Nephron (organoid): ENCODE data around the gene HIVEP1.

Experiments used
- H3K27ac Mint-ChIP-seq, 3 experiments: 2 replicates each; pipeline ENCODE4 v1.8.0; 2020; ENCODE audit warnings: mixed read lengths in 3 of 3, mild to moderate bottlenecking in 2 of 3, moderate library complexity in 1 of 3
- H3K27me3 Mint-ChIP-seq: 2 replicates; pipeline ENCODE4 v1.8.0; 2021; ENCODE audit warnings: low read depth, mild to moderate bottlenecking, moderate library complexity, mixed read lengths
- H3K36me3 Mint-ChIP-seq: 2 replicates; pipeline ENCODE4 v1.8.0; 2020; ENCODE audit warnings: low read depth, mixed read lengths
- H3K4me1 Mint-ChIP-seq: 2 replicates; pipeline ENCODE4 v1.8.0; 2020; ENCODE audit warnings: mixed read lengths
- H3K4me3 Mint-ChIP-seq, 3 experiments: 2 replicates each; pipeline ENCODE4 v1.8.0; 2020; ENCODE audit warnings: mild to moderate bottlenecking in 3 of 3, mixed read lengths in 3 of 3, moderate library complexity in 2 of 3
- H3K9me3 Mint-ChIP-seq: 2 replicates; pipeline ENCODE4 v1.8.0; 2020; ENCODE audit warnings: mixed read lengths
- CTCF ChIP-seq, 3 experiments: fragments of 200-600 bp; sonication (generic); IDR thresholded peaks; one replicate each; pipeline ENCODE4 v1.5.0; 2021; ENCODE audit warnings: antibody characterized with exemption in 3 of 3; ENCODE audit not compliant: unreplicated experiment in 3 of 3

HIVEP1 gene

DNA sequence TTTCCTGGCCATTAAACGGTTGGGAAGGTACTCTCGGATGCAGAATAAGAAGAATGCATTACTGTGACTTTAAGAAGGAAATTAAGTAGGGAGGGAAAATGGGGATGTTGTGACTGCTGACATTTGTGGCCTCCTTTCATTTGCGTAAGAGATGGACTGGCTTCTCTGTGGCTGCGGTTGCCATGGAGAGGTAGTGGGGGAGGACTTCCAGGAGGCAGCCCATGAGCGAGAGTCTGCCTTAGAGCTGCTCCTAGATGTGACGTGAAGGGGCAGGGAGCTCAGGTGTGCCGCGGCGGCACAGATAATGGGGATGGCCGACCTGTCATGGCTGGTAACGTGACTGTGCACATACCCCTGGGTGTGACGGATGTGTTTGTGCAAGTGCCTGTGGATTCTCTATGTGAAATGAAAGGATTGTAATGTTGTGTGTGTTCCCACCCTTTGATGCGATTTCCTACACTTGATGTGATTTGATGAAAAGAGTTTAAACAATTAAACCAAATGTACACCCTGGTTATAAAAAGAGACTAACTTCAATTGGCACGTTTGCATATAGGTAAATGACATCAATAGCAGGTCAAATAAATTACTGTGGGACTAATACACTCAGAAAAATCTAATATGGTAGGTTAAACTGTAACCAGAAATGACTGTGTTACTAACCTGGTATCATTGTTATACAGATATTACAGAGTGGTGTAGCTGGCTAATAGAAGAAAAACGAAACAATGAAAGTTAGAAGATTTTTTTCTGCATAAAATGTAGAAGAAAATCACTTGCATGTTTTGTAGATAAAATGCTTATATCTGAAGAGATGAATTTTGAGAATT is 48.9 kb downstream of the HIVEP1 start:
- H3K27ac Mint-ChIP-seq = peak overlapping the region; percentile 12 to 77 (median 29)
- H3K9me3 Mint-ChIP-seq = no peaks in the 10 kb centered on the region
- no peaks in the 10 kb centered on the region for H3K36me3 Mint-ChIP-seq
- H3K27me3 Mint-ChIP-seq = no peaks in the 10 kb centered on the region
- H3K4me3 Mint-ChIP-seq = peak overlapping the region; percentile 62 to 70 (median 68)
- no peak for TF ChIP-seq CTCF (IDR thresholded peaks at IDR 0.05; ENCODE audit: unreplicated experiment in 3 of 3)
- H3K4me1 Mint-ChIP-seq = peaks cover 46% of the 10 kb centered on the region

DNA sequence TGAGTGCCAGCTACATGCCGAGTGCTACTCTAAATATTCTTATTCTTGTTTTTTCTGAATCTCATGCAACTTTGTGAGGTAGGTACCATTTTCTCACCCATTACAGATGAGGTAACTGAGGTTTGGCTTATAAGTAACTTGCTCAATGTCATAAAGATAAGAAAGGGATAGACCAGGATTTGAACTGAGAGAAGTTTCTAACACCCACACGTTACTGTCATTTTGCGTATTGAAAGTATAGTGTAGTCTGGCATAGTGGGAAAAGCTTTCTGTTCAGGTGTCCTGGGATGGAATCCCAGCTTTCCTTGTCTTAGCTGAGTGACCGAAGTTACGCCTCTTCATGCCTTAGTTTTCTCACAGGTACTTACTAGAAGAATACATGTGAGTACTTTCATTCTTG is 50.5 kb downstream of the HIVEP1 start:
- H3K4me1 Mint-ChIP-seq = peaks cover 56% of the 10 kb centered on the region

DNA sequence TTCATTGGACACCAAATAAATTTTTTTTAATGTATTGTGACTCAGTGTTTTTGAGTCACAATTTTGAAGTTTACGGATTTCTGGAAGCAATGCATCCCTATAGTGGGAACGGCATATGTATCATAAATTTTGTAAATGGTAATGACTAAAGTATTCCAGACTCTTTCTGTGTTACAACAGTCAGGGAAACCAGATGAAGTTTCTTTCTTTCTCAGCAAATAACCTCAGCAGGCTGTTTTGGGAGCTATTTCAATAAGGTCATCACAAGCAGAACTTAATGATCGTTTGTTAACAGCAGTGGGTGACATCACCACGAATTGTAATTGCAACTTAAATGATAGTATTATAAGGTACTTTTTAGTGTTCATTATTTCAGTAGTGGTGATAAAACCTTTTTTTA is 52.0 kb downstream of the HIVEP1 start:
- H3K27ac Mint-ChIP-seq = peak overlapping the region; percentile 1 to 71 (median 2)

More for the DNA sequence above, 50.5 kb downstream of the HIVEP1 start:
- TF ChIP-seq CTCF (IDR thresholded peaks at IDR 0.05; ENCODE audit: unreplicated experiment in 3 of 3) = no peak
- no peak overlapping the region for H3K4me3 Mint-ChIP-seq
- H3K36me3 Mint-ChIP-seq = no peaks in the 10 kb centered on the region
- no peaks in the 10 kb centered on the region for H3K9me3 Mint-ChIP-seq
- H3K27ac Mint-ChIP-seq = no peak overlapping the region
- no peaks in the 10 kb centered on the region for H3K27me3 Mint-ChIP-seq

DNA sequence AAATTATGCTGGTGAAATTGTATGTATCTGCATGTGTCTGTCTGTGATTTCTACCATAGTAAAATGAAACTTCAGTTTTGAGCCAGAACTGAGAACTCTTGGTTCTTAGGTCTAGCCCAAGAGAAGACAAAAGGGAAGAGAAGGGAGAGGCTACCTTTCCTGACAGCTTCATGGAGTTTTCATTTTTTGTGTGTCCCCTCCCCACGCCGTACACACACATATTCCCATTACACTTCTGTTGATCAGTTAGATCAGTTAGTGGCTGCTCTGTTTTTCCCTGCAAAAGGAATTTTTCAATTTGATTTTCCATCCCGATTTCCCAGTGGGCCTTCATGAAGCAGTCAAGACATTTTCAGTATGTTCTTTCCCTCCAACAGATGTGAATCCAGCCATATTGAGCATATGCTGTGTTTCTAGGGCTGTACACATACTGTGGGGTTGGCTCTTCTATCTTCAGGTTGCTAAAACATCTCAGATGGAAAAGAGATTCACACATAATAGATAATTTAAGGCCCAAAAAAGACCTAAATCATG is 52.5 kb downstream of the HIVEP1 start:
- no peaks in the 10 kb centered on the region for H3K9me3 Mint-ChIP-seq
- H3K4me1 Mint-ChIP-seq = peaks cover 45% of the 10 kb centered on the region
- TF ChIP-seq CTCF (IDR thresholded peaks at IDR 0.05; ENCODE audit: unreplicated experiment in 3 of 3) = no peak
- H3K4me3 Mint-ChIP-seq = no peak overlapping the region
- peak overlapping the region; percentile 1 to 71 (median 2) for H3K27ac Mint-ChIP-seq
- no peaks in the 10 kb centered on the region for H3K27me3 Mint-ChIP-seq
- no peaks in the 10 kb centered on the region for H3K36me3 Mint-ChIP-seq

More for the DNA sequence above, 52.0 kb downstream of the HIVEP1 start:
- Mint-ChIP-seq H3K9me3 (no peaks in the 10 kb centered on the region), H3K36me3 (no peaks in the 10 kb centered on the region), H3K4me3 (no peak overlapping the region), H3K4me1 (peaks cover 49% of the 10 kb centered on the region), H3K27me3 (no peaks in the 10 kb centered on the region)
- no peak for TF ChIP-seq CTCF (IDR thresholded peaks at IDR 0.05; ENCODE audit: unreplicated experiment in 3 of 3)

DNA sequence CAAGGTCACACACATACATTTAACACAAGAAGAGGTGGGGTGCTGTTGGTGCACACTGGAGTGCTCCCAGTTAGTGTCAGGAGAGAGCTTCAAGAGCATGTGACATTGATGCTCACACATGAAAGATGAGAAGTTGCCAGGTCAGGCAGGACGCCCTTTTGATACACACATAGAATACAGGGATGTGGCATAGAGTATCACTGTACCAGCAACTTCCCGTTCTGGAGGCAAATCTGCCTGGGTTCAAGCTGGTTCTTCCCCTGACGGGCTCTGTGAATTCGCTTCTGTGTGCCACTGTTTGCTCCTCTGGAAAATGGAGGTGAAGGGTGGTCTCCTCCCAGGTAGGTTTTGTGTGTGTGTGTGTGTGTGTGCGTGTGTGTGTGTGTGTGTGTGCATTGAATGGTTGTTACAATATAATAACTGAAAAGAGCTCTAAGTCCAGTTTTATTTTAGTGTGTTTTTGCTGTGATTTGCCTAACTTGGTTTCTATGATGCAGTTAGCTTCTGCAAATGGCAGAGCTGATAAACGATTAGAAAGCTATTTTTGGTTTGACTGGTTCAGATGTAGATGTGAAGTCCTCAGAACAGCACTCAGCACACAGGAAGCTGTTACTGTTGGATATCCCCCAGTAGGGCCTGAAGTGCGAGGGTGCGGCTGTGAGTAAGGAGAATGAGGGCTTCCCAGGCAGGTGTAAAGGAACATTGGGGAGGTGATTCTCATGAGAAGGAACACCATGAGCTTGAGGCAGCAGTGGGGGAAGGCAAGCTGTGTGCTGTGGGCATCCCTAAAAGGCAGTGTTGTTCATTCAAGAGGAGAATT is 53.4 kb downstream of the HIVEP1 start:
- H3K27ac Mint-ChIP-seq = peak overlapping the region; percentile 5 to 23 (median 8)
- no peak for TF ChIP-seq CTCF (IDR thresholded peaks at IDR 0.05; ENCODE audit: unreplicated experiment in 3 of 3)
- no peaks in the 10 kb centered on the region for H3K36me3 Mint-ChIP-seq
- no peaks in the 10 kb centered on the region for H3K9me3 Mint-ChIP-seq
- H3K27me3 Mint-ChIP-seq = no peaks in the 10 kb centered on the region
- H3K4me3 Mint-ChIP-seq = no peak overlapping the region
- peaks cover 40% of the 10 kb centered on the region for H3K4me1 Mint-ChIP-seq
